ENCODE results near the gene PNMT. TPM values are rescaled to one million over a fixed set of nuclear protein-coding genes. Genes with fewer than 3 reads are reported as not detected.
A peak's percentile ranks its signal among the peaks of the same experiment; 100 is the strongest.

Gene PNMT
- total and polyA plus RNA-seq, 2 of the 13 experiments (the other 11 are each of a cell fraction or from before 2014, with no cell fraction given) = 0.25 TPM; not detected in 1

- TF ChIP-seq AFF4 (CRISPR knock-in tag; IDR thresholded peaks at IDR 0.05) = no peak
- no peak for TF ChIP-seq STAT5B (CRISPR knock-in tag; IDR thresholded peaks at IDR 0.05)
- TF ChIP-seq FOSL1 (CRISPR knock-in tag; IDR thresholded peaks at IDR 0.05; ENCODE audit: borderline replicate concordance) = no peak
- no peak for TF ChIP-seq SP140L (CRISPR knock-in tag; IDR thresholded peaks at IDR 0.05; ENCODE audit: borderline replicate concordance)
- TF ChIP-seq SPEN (CRISPR knock-in tag; IDR thresholded peaks at IDR 0.05; ENCODE audit: low read depth) = peak; percentile 65; the same call in 1 of the 2 replicates
- no peak for TF ChIP-seq BRF2 (CRISPR knock-in tag; IDR thresholded peaks at IDR 0.05)
- TF ChIP-seq GMEB1 (CRISPR knock-in tag; IDR thresholded peaks at IDR 0.05; ENCODE audit: borderline replicate concordance) = peak; percentile 54; the same call in 1 of the 2 replicates
- TF ChIP-seq TFDP1 (CRISPR knock-in tag; IDR thresholded peaks at IDR 0.05; ENCODE audit: borderline replicate concordance) = 0 out of 2 replicates have a peak, but pooled peaks have one; percentile 8
- TF ChIP-seq ZNF276 (CRISPR knock-in tag; IDR thresholded peaks at IDR 0.05; ENCODE audit: low read depth) = peak; percentile 86; the same call in 1 of the 2 replicates
- TF ChIP-seq PBX3 (CRISPR knock-in tag; IDR thresholded peaks at IDR 0.05; ENCODE audit: borderline replicate concordance) = no peak
- TF ChIP-seq FOSL2 (CRISPR knock-in tag; IDR thresholded peaks at IDR 0.05) = peak; percentile 70
- TF ChIP-seq ZBTB49 (CRISPR knock-in tag; IDR thresholded peaks at IDR 0.05; ENCODE audit: borderline replicate concordance) = no peak
Observed at GRCh38 chr17:39702901-39703893, 34.9 kb downstream of the PNMT start (continued).
